ENCODE measurements around the gene SLC4A5. TPM values are rescaled to one million over a fixed set of nuclear protein-coding genes. Genes with fewer than 3 reads are reported as not detected.

The SLC4A5 gene
- total and polyA plus RNA-seq, 2 of the 8 experiments (the other 6 are each of a cell fraction or from before 2014, with no cell fraction given): 0.42 to 0.52 TPM

- Histone ChIP-seq H3K27me3 (replicated peaks in 1 of 4; ENCODE audit: control insufficient read depth in 3 of 4, extremely low read depth in 1 of 4, insufficient read depth in 3 of 4, low read length in 3 of 4) (no peaks in the 10 kb centered on the region), H2AK5ac (ENCODE audit: low read depth, low read length) (no peak overlapping the region), H4K20me1 (replicated peaks in 1 of 2; ENCODE audit: control insufficient read depth in 1 of 2, insufficient read depth in 2 of 2, low read length in 2 of 2) (no peaks in the 10 kb centered on the region), H3K4me1 (replicated peaks in 1 of 4; ENCODE audit: control insufficient read depth in 3 of 4, insufficient read depth in 4 of 4, low read length in 3 of 4) (peaks cover 0 to 3% (median 0%) of the 10 kb centered on the region in 4 experiments; a peak in 2 of 7 replicates), H3K23me2 (ENCODE audit: low read depth, low read length) (0 out of 2 replicates have a peak, but pooled peaks cover 2% of the 10 kb centered on the region), H3K36me3 (ENCODE audit: control insufficient read depth in 2 of 4, insufficient read depth in 4 of 4, low read length in 3 of 4) (no peaks in the 10 kb centered on the region), H2BK20ac (ENCODE audit: low read length) (no peak overlapping the region), H2BK5ac (ENCODE audit: low read depth, low read length) (no peak overlapping the region), H3K56ac (replicated peaks; ENCODE audit: insufficient read length, low read depth, low read length) (no peak overlapping the region), H3K14ac (ENCODE audit: insufficient read length) (no peak overlapping the region), H3K79me2 (ENCODE audit: control insufficient read depth in 1 of 2, insufficient read depth in 2 of 2, low read length in 2 of 2) (no peaks in the 10 kb centered on the region), H2BK12ac (ENCODE audit: low read depth, low read length) (no peak overlapping the region), H2AFZ (ENCODE audit: low read length) (no peak overlapping the region), H3K4me2 (ENCODE audit: insufficient read depth in 1 of 2, low read depth in 2 of 2, low read length in 2 of 2) (no peak overlapping the region), H3K79me1 (ENCODE audit: low read depth, low read length) (no peaks in the 10 kb centered on the region), H4K5ac (ENCODE audit: insufficient read length, low read depth, low read length) (no peak overlapping the region), H4K8ac (ENCODE audit: extremely low read depth, insufficient read depth, low read length) (no peak overlapping the region), H3K4ac (replicated peaks; ENCODE audit: insufficient read length, low read depth, low read length) (no peak overlapping the region), H3K23ac (ENCODE audit: insufficient read length) (no peak overlapping the region), H3K18ac (ENCODE audit: extremely low read depth, low read length) (no peak overlapping the region), H2BK120ac (replicated peaks; ENCODE audit: low read depth, low read length) (no peak overlapping the region), H2BK15ac (ENCODE audit: low read length) (no peak overlapping the region), H4K91ac (replicated peaks; ENCODE audit: insufficient read length, low read length) (no peak overlapping the region), H3K27ac (ENCODE audit: low read depth, low read length) (no peak overlapping the region), H3K4me3 (ENCODE audit: extremely low read depth in 1 of 4, insufficient read depth in 2 of 4, low read depth in 3 of 4, low read length in 4 of 4) (no peak overlapping the region), H3K9ac (replicated peaks in 1 of 4; ENCODE audit: extremely low read depth in 1 of 4, low read depth in 3 of 4, low read length in 3 of 4) (no peak overlapping the region), H3K9me3 (ENCODE audit: insufficient read depth in 2 of 2, low read depth in 1 of 2, low read length in 1 of 2) (no peaks in the 10 kb centered on the region)
- ChIA-PET CTCF (ENCODE audit: partially characterized antibody) (no interaction called here), POLR2A (ENCODE audit: partially characterized antibody) (interaction anchor here (0.7 to 72.1 kb wide), 3 partner anchors 9 to 54 kb away, joined by 3 to 2699 read pairs (median 73); partner anchors contain the start of genes BOLA3, MOB1A and MTHFD2)
- whole genome bisulfite sequencing, 2 experiments (ENCODE audit: extremely low coverage in 1 of 2, insufficient coverage in 1 of 2, insufficient read length in 1 of 2, insufficient replicate concordance in 2 of 2, low coverage in 1 of 2, low lambda C conversion rate in 2 of 2, missing lambda C conversion rate in 1 of 2): 86% methylated on average over 6 of the region's 6 CpGs; no CpG with 5 or more reads in 1 of the 2 experiments
- FAIRE-seq (no peak), DNase-seq (ENCODE audit: low read depth in 1 of 2, low spot score in 2 of 2) (no peak)
- no peak for TF ChIP-seq CBX5 (IDR thresholded peaks at IDR 0.05; ENCODE audit: low read depth, low read length)
- TF ChIP-seq RAD21 (IDR thresholded peaks at IDR 0.05 in 1 of 2, conservative IDR thresholded peaks at IDR 0.05 in 1 of 2; ENCODE audit: low read depth in 2 of 2, low read length in 2 of 2): peak; percentile 24 to 36; a peak in 3 of 4 replicates
These were observed 110.8 kb downstream of the SLC4A5 start for GRCh38 chr2:74232426-74232825.

All from H1 (cell line).